Mucosa of descending colon (tissue), 3 donors: Measurements from ENCODE around the gene TAB3. TPM values are rescaled to one million over a fixed set of nuclear protein-coding genes. Genes with fewer than 3 reads are reported as not detected.

Experiments
- ATAC-seq: fragments of 200-7000 bp; cut with Tn5 transposase; one replicate; pipeline ENCODE4 v1.9.1; 2020; ENCODE audit warnings: mild to moderate bottlenecking, moderate library complexity
- DNase-seq, 3 donors: peaks; one replicate each; pipeline ENCODE4 v3.0.0-alpha.2; 2020
- H3K36me3 ChIP-seq: fragments of 200-600 bp; one replicate; pipeline ENCODE4 v1.8.0; 2021; ENCODE audit warnings: low read depth, mild to moderate bottlenecking
- H3K4me1 ChIP-seq: fragments of 200-600 bp; one replicate; pipeline ENCODE4 v1.8.0; 2021; ENCODE audit warnings: low read depth, mild to moderate bottlenecking
- H3K4me3 ChIP-seq: fragments of 200-600 bp; one replicate; pipeline ENCODE4 v1.8.0; 2021; ENCODE audit warnings: mild to moderate bottlenecking
- H3K9me3 ChIP-seq: fragments of 200-600 bp; one replicate; pipeline ENCODE4 v1.8.0; 2021; ENCODE audit warnings: mild to moderate bottlenecking
- CTCF ChIP-seq: fragments of 200-600 bp; IDR thresholded peaks from one replicate; pipeline ENCODE4 v1.8.0; 2022; ENCODE audit warnings: antibody characterized with exemption, mild to moderate bottlenecking
- intact Hi-C, 2 donors: fragments of 100-400 bp; cut with DNase I in 1 of 2; cut with micrococcal nuclease in 1 of 2; formaldehyde crosslinking; loops; one replicate each; pipeline versions ENCODE4 v1.11.0 to v1.11.1; 2022; cut with DNase I, micrococcal nuclease
- total RNA-seq, 3 donors: library from RNA; stranded (reverse); fragmentation: NEBNext Ultra II Directional in 2 of 3; extraction: Animal tissue kit (Norgen Biotek cat#: 25700) in 2 of 3; gene quantifications; one replicate each; pipeline versions ENCODE4 v1.2.1 to v1.2.4, GENCODE V29; 2021 to 2023
- donor health status: DM: no; HTN: no; CAD: no; lungs with moderate emphysema.
- donor health status: DM: no; HTN: no; CAD: no.
- donor health status: DM: no; HTN: yes; CAD: no.

TAB3 gene
- total RNA-seq, 3 donors from 2014 or later: 18.6 to 20.7 (median 20.1) TPM

GRCh38 chrX:30781711-30782444 is 107.2 kb downstream of the TAB3 start:
- Histone ChIP-seq H3K4me3 (no peak overlapping the region), H3K9me3 (no peaks in the 10 kb centered on the region), H3K36me3 (no peaks in the 10 kb centered on the region), H3K4me1 (no peaks in the 10 kb centered on the region)
- intact Hi-C loops: loop anchor here in 1 of 2 donors (10.0 kb wide), 1 partner anchor 203 kb away; no protein-coding TSS in a partner anchor
- ATAC-seq (no peak), DNase-seq (no peak)
- no peak for TF ChIP-seq CTCF

GRCh38 chrX:30779453-30780030 is 109.5 kb downstream of the TAB3 start:
- Histone ChIP-seq H3K36me3 (no peaks in the 10 kb centered on the region), H3K4me3 (no peak overlapping the region), H3K4me1 (no peaks in the 10 kb centered on the region), H3K9me3 (no peaks in the 10 kb centered on the region)
- TF ChIP-seq CTCF: no peak
- intact Hi-C loops: loop anchor here in 1 of 2 donors (10.0 kb wide), 1 partner anchor 205 kb away; no protein-coding TSS in a partner anchor
- DNase-seq (no peak), ATAC-seq (no peak)

GRCh38 chrX:30777575-30777974 is 111.5 kb downstream of the TAB3 start:
- no peaks in the 10 kb centered on the region for H3K36me3 ChIP-seq
- no peaks in the 10 kb centered on the region for H3K9me3 ChIP-seq
- no peak overlapping the region for H3K4me3 ChIP-seq
- DNase-seq (no peak), ATAC-seq (no peak)
- intact Hi-C loops: no loop called here
- no peaks in the 10 kb centered on the region for H3K4me1 ChIP-seq
- TF ChIP-seq CTCF: no peak

Other genes with a start within 250 kb of the TAB3 start
- 10 to 100 TPM; 25.3 to 53.5 (median 32.2) TPM for gene GK, start 235.8 kb downstream of the TAB3 start, total RNA-seq
- not detected for gene FTHL17, start 182.8 kb upstream of the TAB3 start, total RNA-seq